Parathyroid adenoma (tissue), 2 donors: ENCODE data around the gene CAMTA1.

Experiments used
- H2AFZ ChIP-seq: fragments of 300-600 bp; sonication (generic); one replicate; pipeline ENCODE4 v1.7.0; 2017; ENCODE audit warnings: antibody characterized with exemption, mild to moderate bottlenecking
- H3K27ac ChIP-seq: fragments of 300-600 bp; sonication (generic); one replicate; pipeline ENCODE4 v1.7.0; 2017
- H3K27me3 ChIP-seq: fragments of 300-600 bp; sonication (generic); one replicate; pipeline ENCODE4 v1.7.0; 2017; ENCODE audit warnings: low read length; ENCODE audit not compliant: control insufficient read depth, insufficient read depth
- H3K36me3 ChIP-seq: fragments of 300-600 bp; sonication (generic); one replicate; pipeline ENCODE4 v1.7.0; 2017; ENCODE audit warnings: low read length; ENCODE audit not compliant: control insufficient read depth, insufficient read depth
- H3K4me1 ChIP-seq: fragments of 300-600 bp; sonication (generic); one replicate; pipeline ENCODE4 v1.7.0; 2017; ENCODE audit warnings: control low read depth
- H3K4me2 ChIP-seq: fragments of 300-600 bp; sonication (generic); one replicate; pipeline ENCODE4 v1.7.0; 2017; ENCODE audit warnings: low read length
- H3K4me3 ChIP-seq: fragments of 300-600 bp; sonication (generic); one replicate; pipeline ENCODE4 v1.7.0; 2017; ENCODE audit warnings: low read depth, low read length
- H3K79me2 ChIP-seq: fragments of 300-600 bp; sonication (generic); one replicate; pipeline ENCODE4 v1.7.0; 2017; ENCODE audit warnings: control low read depth
- H3K9ac ChIP-seq: fragments of 300-600 bp; sonication (generic); one replicate; pipeline ENCODE4 v1.7.0; 2017; ENCODE audit warnings: mild to moderate bottlenecking
- H3K9me3 ChIP-seq: fragments of 300-600 bp; sonication (generic); one replicate; pipeline ENCODE4 v1.7.0; 2017; ENCODE audit warnings: low read length; ENCODE audit not compliant: control insufficient read depth
- TF ChIP-seq, protein P1 (sequence below): fragments of 300-600 bp; sonication (generic); IDR thresholded peaks from one replicate; pipeline ENCODE4 v1.7.0; 2017; ENCODE audit warnings: antibody characterized with exemption, mild to moderate bottlenecking
- donor health status: primary hyperparathyroidism.

Gene CAMTA1

DNA sequence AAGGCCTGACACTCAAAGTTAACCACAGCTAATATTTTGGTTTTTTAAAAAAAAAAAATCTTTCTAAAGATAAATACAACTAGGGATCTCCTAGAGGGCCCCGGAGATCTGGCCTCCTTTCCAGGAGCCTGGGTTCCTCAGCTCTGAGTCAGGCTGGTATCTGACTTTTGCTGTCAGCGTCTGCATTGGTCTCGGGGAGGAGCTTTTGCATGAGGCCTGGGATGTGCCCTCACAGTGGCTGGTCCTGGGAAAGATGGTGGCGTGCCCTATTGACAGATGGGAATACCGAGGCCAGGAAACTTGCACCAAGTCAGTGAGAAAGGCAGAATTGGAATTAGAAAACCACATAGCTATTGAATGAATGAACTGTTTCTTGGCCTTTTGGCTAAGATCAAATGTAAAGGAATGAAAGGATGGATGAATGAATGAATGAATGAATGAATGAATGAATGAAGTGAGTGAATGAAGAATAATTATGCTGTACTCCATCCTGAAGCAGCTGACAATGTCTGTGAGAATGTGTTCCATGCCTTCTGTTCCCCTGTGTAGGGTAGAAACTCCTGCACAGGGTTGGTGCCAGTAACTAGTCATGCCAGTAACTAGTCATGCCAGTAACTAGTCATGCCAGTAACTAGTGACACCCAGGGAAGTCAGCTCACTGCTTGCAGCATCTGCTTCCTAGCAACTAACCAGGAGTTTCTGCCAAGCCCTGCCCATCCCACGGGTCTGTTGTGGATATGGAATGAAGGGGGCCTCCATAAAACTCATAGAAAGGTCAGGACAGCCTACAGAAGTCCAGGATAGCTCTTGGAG is 743.3 kb downstream of the CAMTA1 start:
- no peaks in the 10 kb centered on the region for H3K4me1 ChIP-seq
- no peaks in the 10 kb centered on the region for H3K36me3 ChIP-seq
- H3K4me3 ChIP-seq, result no peak overlapping the region
- no peak overlapping the region for H3K4me2 ChIP-seq
- no peak overlapping the region for H3K27ac ChIP-seq
- TF ChIP-seq, protein P1, sequence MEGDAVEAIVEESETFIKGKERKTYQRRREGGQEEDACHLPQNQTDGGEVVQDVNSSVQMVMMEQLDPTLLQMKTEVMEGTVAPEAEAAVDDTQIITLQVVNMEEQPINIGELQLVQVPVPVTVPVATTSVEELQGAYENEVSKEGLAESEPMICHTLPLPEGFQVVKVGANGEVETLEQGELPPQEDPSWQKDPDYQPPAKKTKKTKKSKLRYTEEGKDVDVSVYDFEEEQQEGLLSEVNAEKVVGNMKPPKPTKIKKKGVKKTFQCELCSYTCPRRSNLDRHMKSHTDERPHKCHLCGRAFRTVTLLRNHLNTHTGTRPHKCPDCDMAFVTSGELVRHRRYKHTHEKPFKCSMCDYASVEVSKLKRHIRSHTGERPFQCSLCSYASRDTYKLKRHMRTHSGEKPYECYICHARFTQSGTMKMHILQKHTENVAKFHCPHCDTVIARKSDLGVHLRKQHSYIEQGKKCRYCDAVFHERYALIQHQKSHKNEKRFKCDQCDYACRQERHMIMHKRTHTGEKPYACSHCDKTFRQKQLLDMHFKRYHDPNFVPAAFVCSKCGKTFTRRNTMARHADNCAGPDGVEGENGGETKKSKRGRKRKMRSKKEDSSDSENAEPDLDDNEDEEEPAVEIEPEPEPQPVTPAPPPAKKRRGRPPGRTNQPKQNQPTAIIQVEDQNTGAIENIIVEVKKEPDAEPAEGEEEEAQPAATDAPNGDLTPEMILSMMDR, result no peak
- no peak overlapping the region for H2AFZ ChIP-seq
- no peak overlapping the region for H3K9ac ChIP-seq
- H3K27me3 ChIP-seq, result no peaks in the 10 kb centered on the region
- no peaks in the 10 kb centered on the region for H3K79me2 ChIP-seq
- no peaks in the 10 kb centered on the region for H3K9me3 ChIP-seq

DNA sequence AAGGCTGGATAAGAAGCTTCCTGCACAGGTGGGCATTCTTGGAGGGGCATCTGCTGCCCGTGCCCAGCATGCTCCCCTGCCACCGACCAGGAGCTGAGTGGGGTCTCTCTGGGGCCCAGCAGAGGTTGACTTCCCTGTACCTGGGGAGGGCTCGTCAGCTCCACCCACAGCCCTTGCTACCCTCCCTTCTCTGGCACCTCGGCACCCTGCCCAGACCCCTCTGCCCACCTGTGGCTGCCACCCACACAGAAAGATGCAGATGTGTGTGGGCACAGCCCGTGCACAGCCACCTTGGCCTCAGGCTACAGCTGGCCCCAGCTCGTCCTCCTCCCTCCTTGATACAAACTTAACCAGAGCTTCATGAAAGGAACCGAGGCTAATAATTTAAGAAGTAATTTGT is 744.7 kb downstream of the CAMTA1 start:
- H3K27me3 ChIP-seq, result no peaks in the 10 kb centered on the region
- H3K4me1 ChIP-seq, result no peaks in the 10 kb centered on the region
- no peak overlapping the region for H3K4me3 ChIP-seq
- TF ChIP-seq, protein P1, result no peak
- H3K9ac ChIP-seq, result no peak overlapping the region
- no peaks in the 10 kb centered on the region for H3K9me3 ChIP-seq
- H3K79me2 ChIP-seq, result no peaks in the 10 kb centered on the region
- H2AFZ ChIP-seq, result no peak overlapping the region
- no peaks in the 10 kb centered on the region for H3K36me3 ChIP-seq
- H3K4me2 ChIP-seq, result no peak overlapping the region
- H3K27ac ChIP-seq, result no peak overlapping the region

DNA sequence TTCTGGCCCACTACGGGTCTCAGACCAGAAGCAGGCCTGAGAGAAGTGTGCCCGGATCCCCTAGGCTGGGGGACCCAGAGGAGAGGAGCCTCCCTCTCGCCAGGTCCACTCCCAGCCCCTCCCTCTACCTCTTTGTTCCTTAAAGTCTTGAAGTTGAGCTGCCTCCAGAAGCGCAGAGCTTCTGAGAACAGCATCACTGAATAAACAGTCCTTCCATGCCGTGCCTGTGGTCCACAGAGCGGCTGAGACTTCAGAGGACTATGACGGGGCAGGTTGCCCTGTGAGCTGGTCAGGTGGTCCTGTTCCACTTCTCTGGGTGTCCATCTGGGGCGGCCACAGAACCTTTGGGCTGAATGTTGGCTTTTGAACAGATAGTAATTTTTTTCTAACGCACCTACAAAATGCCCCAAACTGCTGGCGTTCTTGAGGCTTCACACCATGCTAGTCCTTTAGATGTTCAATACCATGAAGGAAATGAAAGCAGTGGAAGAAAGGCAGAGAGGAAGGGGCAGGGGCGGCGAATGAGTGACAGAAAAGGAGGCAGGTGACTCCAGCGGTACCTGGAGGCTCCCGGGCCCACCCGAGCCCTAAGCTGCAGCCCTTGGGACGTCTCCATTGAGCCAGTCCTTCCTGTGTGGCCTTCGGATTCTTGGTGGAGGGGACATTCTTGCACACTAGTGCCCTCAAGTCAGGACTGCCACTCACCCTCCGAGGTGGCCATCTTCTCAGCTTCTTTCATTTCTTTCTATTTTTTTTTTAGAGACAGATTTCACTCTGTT is 746.5 kb downstream of the CAMTA1 start:
- Histone ChIP-seq H3K4me1 (no peaks in the 10 kb centered on the region), H3K79me2 (no peaks in the 10 kb centered on the region), H3K27ac (no peak overlapping the region), H3K9ac (no peak overlapping the region), H2AFZ (no peak overlapping the region), H3K9me3 (no peaks in the 10 kb centered on the region), H3K27me3 (no peaks in the 10 kb centered on the region), H3K36me3 (no peaks in the 10 kb centered on the region), H3K4me3 (no peak overlapping the region), H3K4me2 (no peak overlapping the region)
- TF ChIP-seq, protein P1, result no peak

DNA sequence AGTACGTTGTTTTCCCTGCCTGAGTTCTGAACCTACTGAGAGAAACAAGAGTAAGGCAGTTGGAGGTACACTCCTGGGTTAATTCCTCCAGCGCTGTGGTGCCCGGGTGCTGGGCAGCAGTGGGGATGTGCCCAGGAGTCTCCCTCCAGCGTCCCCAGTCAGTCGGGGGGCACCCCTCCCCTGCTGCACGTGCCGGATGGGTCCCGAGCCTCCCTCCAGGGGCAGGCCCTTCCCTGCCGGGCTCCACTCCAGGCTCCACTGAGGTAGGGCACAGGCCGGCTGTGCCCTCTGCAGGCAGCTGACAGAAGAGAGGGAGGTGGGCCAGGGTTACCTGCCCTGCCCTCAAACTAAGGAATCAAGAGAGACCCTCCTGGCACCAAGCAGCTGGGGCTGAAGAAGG is 747.8 kb downstream of the CAMTA1 start:
- H3K79me2 ChIP-seq, result no peaks in the 10 kb centered on the region
- no peaks in the 10 kb centered on the region for H3K27me3 ChIP-seq
- H3K9ac ChIP-seq, result no peak overlapping the region
- no peaks in the 10 kb centered on the region for H3K36me3 ChIP-seq
- H2AFZ ChIP-seq, result no peak overlapping the region
- H3K4me3 ChIP-seq, result no peak overlapping the region
- no peak overlapping the region for H3K27ac ChIP-seq
- no peaks in the 10 kb centered on the region for H3K9me3 ChIP-seq
- H3K4me2 ChIP-seq, result no peak overlapping the region
- no peaks in the 10 kb centered on the region for H3K4me1 ChIP-seq
- TF ChIP-seq, protein P1, result no peak
